Thyroid gland (tissue), 4 donors: Measurements from ENCODE around the gene CADPS. TPM values are rescaled to one million over a fixed set of nuclear protein-coding genes. Genes with fewer than 3 reads are reported as not detected.

Experiments used
- DNase-seq, 2 donors: peaks; one replicate each; pipeline ENCODE4 v3.0.0-alpha.2; 2019
- H3K27ac ChIP-seq, 3 donors: fragments of 200-600 bp; sonication (generic); 1 replicate in 2 of 3; 2 replicates in 1 of 3; pipeline ENCODE4 v1.5.1; 2016 to 2019; ENCODE audit warnings: mild to moderate bottlenecking in 1 of 3, moderate library complexity in 1 of 3
- H3K27me3 ChIP-seq: fragments of 200-600 bp; sonication (generic); one replicate; pipeline ENCODE4 v1.5.1; 2019
- H3K36me3 ChIP-seq, 2 donors: fragments of 200-600 bp; sonication (generic); one replicate each; pipeline ENCODE4 v1.5.1; 2016 to 2019
- H3K4me1 ChIP-seq, 2 donors: fragments of 200-600 bp; sonication (generic); one replicate each; pipeline ENCODE4 v1.5.1; 2017 to 2019
- H3K4me3 ChIP-seq, 3 donors: fragments of 200-600 bp; sonication (generic); replicated peaks in 1 of 3; 1 replicate in 2 of 3; 2 replicates in 1 of 3; pipeline ENCODE4 v1.5.1; 2016; ENCODE audit warnings: mild to moderate bottlenecking in 1 of 3
- H3K9me3 ChIP-seq: fragments of 200-600 bp; sonication (generic); one replicate; pipeline ENCODE4 v1.5.1; 2017
- CTCF ChIP-seq, 6 experiments: fragments of 200-600 bp in 3 of 6; fragments of 450-650 bp in 3 of 6; sonication (generic) in 3 of 6; IDR thresholded peaks; one replicate each; pipeline ENCODE4 v1.5.1; 2016 to 2019; ENCODE audit warnings: antibody characterized with exemption in 6 of 6, mild to moderate bottlenecking in 2 of 6, inconsistent platforms in 1 of 6, moderate library complexity in 1 of 6
- POLR2A ChIP-seq, 2 donors: fragments of 450-650 bp; IDR thresholded peaks; one replicate each; pipeline ENCODE4 v1.6.1; 2017; ENCODE audit warnings: antibody characterized with exemption in 2 of 2, mild to moderate bottlenecking in 2 of 2, moderate library complexity in 1 of 2
- WGBS, 2 donors: methylation state at CpG; one replicate each; pipeline ENCODE4 v1.1.5; 2017; 5-methylcytosine and 5-hydroxymethylcytosine counted together
- intact Hi-C: fragments of 100-400 bp; cut with DNase I; formaldehyde crosslinking; loops from one replicate; pipeline ENCODE4 v1.15.1; 2023
- total RNA-seq, 4 donors: library from RNA; depleted of rRNA; stranded (reverse); fragments of >200 nt; gene quantifications; one replicate each; pipeline ENCODE4 v1.2.3, GENCODE V29; 2016

The CADPS gene
- total RNA-seq, 4 donors from 2014 or later: 1.6 to 9.5 TPM; not detected in 2

- no peak overlapping the region for H3K4me3 ChIP-seq
- 81% methylated on average over 3 of the region's 3 CpGs for WGBS, 2 donors
- H3K27ac ChIP-seq: no peak overlapping the region
- no peak for TF ChIP-seq CTCF (IDR thresholded peaks at IDR 0.05)
- TF ChIP-seq POLR2A (IDR thresholded peaks at IDR 0.05): no peak
- intact Hi-C loops: no loop called here
- no peak for DNase-seq
- no peaks in the 10 kb centered on the region for H3K36me3 ChIP-seq
- no peaks in the 10 kb centered on the region for H3K9me3 ChIP-seq
- no peaks in the 10 kb centered on the region for H3K27me3 ChIP-seq
- peaks cover 3 to 11% of the 10 kb centered on the region in 2 donors for H3K4me1 ChIP-seq
Observed at GRCh38 chr3:62678841-62679240, 196.4 kb downstream of the CADPS start.

- Histone ChIP-seq H3K4me3 (no peak overlapping the region), H3K9me3 (no peaks in the 10 kb centered on the region), H3K27me3 (no peaks in the 10 kb centered on the region), H3K27ac (no peak overlapping the region), H3K4me1 (peaks cover 3 to 11% of the 10 kb centered on the region in 2 donors), H3K36me3 (no peaks in the 10 kb centered on the region)
- WGBS, 2 donors: 60 to 63% methylated on average over 1 of the region's 1 CpG
- no peak for DNase-seq
- intact Hi-C loops: no loop called here
- TF ChIP-seq CTCF (IDR thresholded peaks at IDR 0.05): no peak
- no peak for TF ChIP-seq POLR2A (IDR thresholded peaks at IDR 0.05)
Observed at GRCh38 chr3:62677926-62678325, 197.3 kb downstream of the CADPS start.

GRCh38 chr3:62676689-62677271, 198.4 kb downstream of the CADPS start:
- H3K9me3 ChIP-seq: no peaks in the 10 kb centered on the region
- intact Hi-C loops: no loop called here
- DNase-seq: no peak
- no peak overlapping the region for H3K4me3 ChIP-seq
- H3K27ac ChIP-seq: no peak overlapping the region
- H3K4me1 ChIP-seq: peaks cover under 1% of the 10 kb centered on the region in 2 donors
- no peaks in the 10 kb centered on the region for H3K27me3 ChIP-seq
- no peaks in the 10 kb centered on the region for H3K36me3 ChIP-seq
- TF ChIP-seq POLR2A (IDR thresholded peaks at IDR 0.05): no peak
- TF ChIP-seq CTCF (IDR thresholded peaks at IDR 0.05): no peak
- WGBS, 2 donors: 79 to 89% methylated on average over 3 of the region's 3 CpGs

- intact Hi-C loops: no loop called here
- 84 to 91% methylated on average over 1 of the region's 1 CpG for WGBS, 2 donors
Observed at GRCh38 chr3:62675492-62675891, 199.7 kb downstream of the CADPS start.

GRCh38 chr3:62672988-62673313, 202.3 kb downstream of the CADPS start:
- Histone ChIP-seq H3K9me3 (no peaks in the 10 kb centered on the region), H3K4me3 (no peak overlapping the region), H3K4me1 (no peaks in the 10 kb centered on the region), H3K27me3 (no peaks in the 10 kb centered on the region), H3K27ac (no peak overlapping the region), H3K36me3 (no peaks in the 10 kb centered on the region)
- DNase-seq: no peak
- TF ChIP-seq POLR2A (IDR thresholded peaks at IDR 0.05) (no peak), CTCF (IDR thresholded peaks at IDR 0.05) (no peak)
- intact Hi-C loops: no loop called here

More at GRCh38 chr3:62675492-62675891, 199.7 kb downstream of the CADPS start:
- Histone ChIP-seq H3K4me3 (no peak overlapping the region), H3K27me3 (no peaks in the 10 kb centered on the region), H3K4me1 (no peaks in the 10 kb centered on the region), H3K36me3 (no peaks in the 10 kb centered on the region), H3K9me3 (no peaks in the 10 kb centered on the region), H3K27ac (no peak overlapping the region)
- TF ChIP-seq POLR2A (IDR thresholded peaks at IDR 0.05) (no peak), CTCF (IDR thresholded peaks at IDR 0.05) (no peak)
- DNase-seq: no peak
